GM19351 (cell line): ENCODE measurements around the gene CCDC27.

Source experiments
- ATAC-seq: cut with Tn5 transposase; IDR thresholded peaks from one replicate; pipeline ENCODE4 v1.9.1; 2021; ENCODE audit warnings: mild to moderate bottlenecking, moderate library complexity; ENCODE audit not compliant: unreplicated experiment

Gene CCDC27

GRCh38 chr1:3816331-3817137 is 64.3 kb downstream of the CCDC27 start:
- no peak for ATAC-seq

GRCh38 chr1:3817138-3817740 is 65.0 kb downstream of the CCDC27 start:
- no peak for ATAC-seq

GRCh38 chr1:3817821-3818597 is 65.8 kb downstream of the CCDC27 start:
- ATAC-seq, result no peak

GRCh38 chr1:3819771-3820200 is 67.5 kb downstream of the CCDC27 start:
- no peak for ATAC-seq

- ATAC-seq, result no peak
Observed at GRCh38 chr1:3820316-3820715, 68.1 kb downstream of the CCDC27 start.

- no peak for ATAC-seq
Observed at GRCh38 chr1:3821004-3821403, 68.8 kb downstream of the CCDC27 start.
